Posterior vena cava (tissue), 2 donors: ENCODE data around the gene ATP6V1G3. TPM values are rescaled to one million over a fixed set of nuclear protein-coding genes. Genes with fewer than 3 reads are reported as not detected.
"Not testable (repeated sequence)": the region's sequence is repeated elsewhere in the genome, so short reads cannot be mapped to it uniquely, and the experiment has no call there.

ENCODE experiments used
- DNase-seq: peaks from one replicate; pipeline ENCODE4 v3.0.0-alpha.2; 2020; ENCODE audit warnings: low spot score
- intact Hi-C, 2 donors: fragments of 100-400 bp; cut with DNase I; formaldehyde crosslinking; loops; one replicate each; pipeline versions ENCODE4 v1.14.1 to v1.14.2; 2022 to 2023
- total RNA-seq, 2 donors: library from RNA; stranded (reverse); fragmentation: NEBNext Ultra II Directional; extraction: Animal tissue kit (Norgen Biotek cat#: 25700); gene quantifications; one replicate each; pipeline ENCODE4 v1.2.1, GENCODE V29; 2021
- donor health status: DM: yes; HTN: yes; CAD: no.
- donor health status: DM: yes; HTN: yes; CAD: no.

Gene ATP6V1G3
- total RNA-seq, 2 donors from 2014 or later = not detected

- no peak for DNase-seq
- intact Hi-C loops = no loop called here
These were observed 40.4 kb downstream of the ATP6V1G3 start for GRCh38 chr1:198500096-198500495.

- intact Hi-C loops = no loop called here
These were observed 40.9 kb downstream of the ATP6V1G3 start for GRCh38 chr1:198499588-198499987.

GRCh38 chr1:198498881-198499280, 41.6 kb downstream of the ATP6V1G3 start:
- no peak for DNase-seq
- intact Hi-C loops = no loop called here

More at GRCh38 chr1:198499588-198499987, 40.9 kb downstream of the ATP6V1G3 start:
- no peak for DNase-seq

- DNase-seq = no peak
- intact Hi-C loops = no loop called here
These were observed 42.4 kb downstream of the ATP6V1G3 start for GRCh38 chr1:198498103-198498385.

GRCh38 chr1:198497326-198498102, 43.0 kb downstream of the ATP6V1G3 start:
- DNase-seq = no peak
- intact Hi-C loops = no loop called here

GRCh38 chr1:198496216-198497143, 44.0 kb downstream of the ATP6V1G3 start:
- intact Hi-C loops = no loop called here

GRCh38 chr1:198495631-198496030, 44.8 kb downstream of the ATP6V1G3 start:
- intact Hi-C loops = no loop called here

More at GRCh38 chr1:198496216-198497143, 44.0 kb downstream of the ATP6V1G3 start:
- no peak for DNase-seq

GRCh38 chr1:198494658-198495103, 45.8 kb downstream of the ATP6V1G3 start:
- intact Hi-C loops = no loop called here
- peak; percentile 67 for DNase-seq

More at GRCh38 chr1:198495631-198496030, 44.8 kb downstream of the ATP6V1G3 start:
- no peak for DNase-seq

GRCh38 chr1:198494139-198494538, 46.3 kb downstream of the ATP6V1G3 start:
- intact Hi-C loops = no loop called here
- no peak for DNase-seq

GRCh38 chr1:198493329-198493728, 47.2 kb downstream of the ATP6V1G3 start:
- no peak for DNase-seq
- intact Hi-C loops = no loop called here

GRCh38 chr1:198492872-198493271, 47.6 kb downstream of the ATP6V1G3 start:
- no peak for DNase-seq
- intact Hi-C loops = no loop called here

GRCh38 chr1:198491596-198491995, 48.9 kb downstream of the ATP6V1G3 start:
- intact Hi-C loops = no loop called here
- no peak for DNase-seq

GRCh38 chr1:198491028-198491427, 49.5 kb downstream of the ATP6V1G3 start:
- intact Hi-C loops = no loop called here

GRCh38 chr1:198490224-198490623, 50.3 kb downstream of the ATP6V1G3 start:
- intact Hi-C loops = no loop called here

More at GRCh38 chr1:198491028-198491427, 49.5 kb downstream of the ATP6V1G3 start:
- no peak for DNase-seq

GRCh38 chr1:198486903-198487302, 53.6 kb downstream of the ATP6V1G3 start:
- no peak for DNase-seq
- intact Hi-C loops = no loop called here

More at GRCh38 chr1:198490224-198490623, 50.3 kb downstream of the ATP6V1G3 start:
- DNase-seq = no peak

- intact Hi-C loops = no loop called here
- DNase-seq = no peak
These were observed 56.8 kb downstream of the ATP6V1G3 start for GRCh38 chr1:198483645-198484044.

GRCh38 chr1:198483006-198483405, 57.5 kb downstream of the ATP6V1G3 start:
- no peak for DNase-seq
- intact Hi-C loops = no loop called here

- no peak for DNase-seq
- intact Hi-C loops = no loop called here
These were observed 58.8 kb downstream of the ATP6V1G3 start for GRCh38 chr1:198481661-198482060.

GRCh38 chr1:198480876-198481275, 59.6 kb downstream of the ATP6V1G3 start:
- no peak for DNase-seq
- intact Hi-C loops = no loop called here

GRCh38 chr1:198477354-198477753, 63.1 kb downstream of the ATP6V1G3 start:
- DNase-seq, intact Hi-C loops: not testable (repeated sequence)
